BLaER1 (cell line): ENCODE data around the gene KRTAP5-9.
"Not testable (repeated sequence)": the region's sequence is repeated elsewhere in the genome, so short reads cannot be mapped to it uniquely, and the experiment has no call there.

Source experiments
- H3K27ac ChIP-seq: shearing (Covaris generic); formaldehyde crosslinking; 2 replicates; pipeline ENCODE4 v1.8.1; 2022
- H3K27me3 ChIP-seq: shearing (Covaris generic); formaldehyde crosslinking; 2 replicates; pipeline ENCODE4 v1.8.1; 2022
- H3K36me3 ChIP-seq: shearing (Covaris generic); formaldehyde crosslinking; 2 replicates; pipeline ENCODE4 v1.8.1; 2022
- H3K4me1 ChIP-seq: shearing (Covaris generic); formaldehyde crosslinking; 2 replicates; pipeline ENCODE4 v1.8.1; 2022
- H3K4me2 ChIP-seq: shearing (Covaris generic); formaldehyde crosslinking; 2 replicates; pipeline ENCODE4 v1.8.1; 2022
- H3K4me3 ChIP-seq: shearing (Covaris generic); formaldehyde crosslinking; 2 replicates; pipeline ENCODE4 v1.8.1; 2022
- H3K9ac ChIP-seq: shearing (Covaris generic); formaldehyde crosslinking; 2 replicates; pipeline ENCODE4 v1.8.1; 2022
- H3K9me3 ChIP-seq: shearing (Covaris generic); formaldehyde crosslinking; 2 replicates; pipeline ENCODE4 v1.8.1; 2022
- H4K20me1 ChIP-seq: shearing (Covaris generic); formaldehyde crosslinking; 2 replicates; pipeline ENCODE4 v1.8.1; 2022
- Cebpa-rat ChIP-seq: shearing (Covaris generic); IDR thresholded peaks from 2 replicates; pipeline ENCODE4 v1.8.1; 2022

The KRTAP5-9 gene

GRCh38 chr11:71557257-71557656 lies 9.0 kb downstream of the KRTAP5-9 start:
- Histone ChIP-seq H3K9me3 (no peaks in the 10 kb centered on the region), H3K9ac (no peak overlapping the region), H3K4me1 (no peaks in the 10 kb centered on the region), H3K27ac (no peak overlapping the region), H3K27me3 (no peaks in the 10 kb centered on the region), H4K20me1 (no peaks in the 10 kb centered on the region), H3K4me2 (no peak overlapping the region), H3K4me3 (no peak overlapping the region), H3K36me3 (no peaks in the 10 kb centered on the region)
- TF ChIP-seq Cebpa-rat: no peak

- H3K27me3 ChIP-seq: 0 out of 2 replicates have a peak, but pooled peaks cover under 1% of the 10 kb centered on the region
- no peak overlapping the region for H3K4me2 ChIP-seq
- H3K27ac ChIP-seq: no peak overlapping the region
- no peaks in the 10 kb centered on the region for H3K4me1 ChIP-seq
- H3K9me3 ChIP-seq: no peaks in the 10 kb centered on the region
- H3K4me3 ChIP-seq: no peak overlapping the region
- H3K9ac ChIP-seq: no peak overlapping the region
- 0 out of 2 replicates have a peak, but pooled peaks cover 4% of the 10 kb centered on the region for H4K20me1 ChIP-seq
- H3K36me3 ChIP-seq: no peaks in the 10 kb centered on the region
- no peak for TF ChIP-seq Cebpa-rat
These were observed 10.8 kb downstream of the KRTAP5-9 start for GRCh38 chr11:71558996-71559395.

GRCh38 chr11:71562120-71562519 lies 13.9 kb downstream of the KRTAP5-9 start:
- no peak overlapping the region for H3K4me2 ChIP-seq
- H3K36me3 ChIP-seq: no peaks in the 10 kb centered on the region
- H3K9ac ChIP-seq: no peak overlapping the region
- H3K4me1 ChIP-seq: peaks cover 16% of the 10 kb centered on the region
- no peak overlapping the region for H3K27ac ChIP-seq
- H3K27me3 ChIP-seq: 0 out of 2 replicates have a peak, but pooled peaks cover 6% of the 10 kb centered on the region
- no peaks in the 10 kb centered on the region for H3K9me3 ChIP-seq
- no peak for TF ChIP-seq Cebpa-rat
- no peak overlapping the region for H3K4me3 ChIP-seq
- 0 out of 2 replicates have a peak, but pooled peaks cover 6% of the 10 kb centered on the region for H4K20me1 ChIP-seq

- Histone ChIP-seq H3K27me3 (0 out of 2 replicates have a peak, but pooled peaks cover 6% of the 10 kb centered on the region), H3K4me2 (no peak overlapping the region), H3K9ac (no peak overlapping the region), H3K36me3 (no peaks in the 10 kb centered on the region), H4K20me1 (0 out of 2 replicates have a peak, but pooled peaks cover 6% of the 10 kb centered on the region), H3K4me3 (no peak overlapping the region), H3K9me3 (no peaks in the 10 kb centered on the region), H3K27ac (no peak overlapping the region), H3K4me1 (peaks cover 16% of the 10 kb centered on the region)
- TF ChIP-seq Cebpa-rat: no peak
These were observed 15.2 kb downstream of the KRTAP5-9 start for GRCh38 chr11:71563406-71563805.

GRCh38 chr11:71564430-71564829 lies 16.2 kb downstream of the KRTAP5-9 start:
- Histone ChIP-seq H3K4me2 (no peak overlapping the region), H3K9me3 (no peaks in the 10 kb centered on the region), H3K27me3 (0 out of 2 replicates have a peak, but pooled peaks cover 6% of the 10 kb centered on the region), H4K20me1 (0 out of 2 replicates have a peak, but pooled peaks cover 6% of the 10 kb centered on the region), H3K27ac (no peak overlapping the region), H3K4me1 (peaks cover 16% of the 10 kb centered on the region), H3K4me3 (no peak overlapping the region), H3K36me3 (no peaks in the 10 kb centered on the region), H3K9ac (no peak overlapping the region)
- TF ChIP-seq Cebpa-rat: no peak

GRCh38 chr11:71565263-71565662 lies 17.0 kb downstream of the KRTAP5-9 start, which contains the start of gene KRTAP5-10:
Gene KRTAP5-10, plus strand, starts transcription at chr11:71565563. Its CDS starts 25 bp downstream, at chr11:71565588.
- no peak within 1 kb of the TSS for H3K27ac ChIP-seq
- peaks cover 16% of the 10 kb centered on the region for H3K4me1 ChIP-seq
- H3K4me2 ChIP-seq: peak within 1 kb of the TSS; percentile 40
- no peaks in the 10 kb centered on the region for H3K36me3 ChIP-seq
- 0 out of 2 replicates have a peak, but pooled peaks cover 6% of the 10 kb centered on the region for H4K20me1 ChIP-seq
- H3K27me3 ChIP-seq: 0 out of 2 replicates have a peak, but pooled peaks cover 6% of the 10 kb centered on the region
- no peaks in the 10 kb centered on the region for H3K9me3 ChIP-seq
- no peak for TF ChIP-seq Cebpa-rat
- H3K9ac ChIP-seq: no peak within 1 kb of the TSS
- no peak within 1 kb of the TSS for H3K4me3 ChIP-seq

GRCh38 chr11:71566081-71566620 lies 17.9 kb downstream of the KRTAP5-9 start:
- peaks cover 16% of the 10 kb centered on the region for H3K4me1 ChIP-seq
- no peak overlapping the region for H3K9ac ChIP-seq
- no peak overlapping the region for H3K4me3 ChIP-seq
- no peaks in the 10 kb centered on the region for H3K9me3 ChIP-seq
- no peaks in the 10 kb centered on the region for H3K36me3 ChIP-seq
- TF ChIP-seq Cebpa-rat: no peak
- H4K20me1 ChIP-seq: 0 out of 2 replicates have a peak, but pooled peaks cover 6% of the 10 kb centered on the region
- H3K27me3 ChIP-seq: 0 out of 2 replicates have a peak, but pooled peaks cover 6% of the 10 kb centered on the region
- H3K4me2 ChIP-seq: peak overlapping the region; percentile 40
- no peak overlapping the region for H3K27ac ChIP-seq

- H3K27ac ChIP-seq, H3K9me3 ChIP-seq, H4K20me1 ChIP-seq, H3K9ac ChIP-seq, H3K36me3 ChIP-seq, H3K27me3 ChIP-seq, H3K4me3 ChIP-seq: not testable (repeated sequence)
- Histone ChIP-seq H3K4me2 (peak overlapping the region; percentile 40), H3K4me1 (peaks cover 16% of the 10 kb centered on the region)
These were observed 18.7 kb downstream of the KRTAP5-9 start for GRCh38 chr11:71566626-71567599.

- H3K4me3 ChIP-seq, H3K27me3 ChIP-seq, H3K27ac ChIP-seq, H4K20me1 ChIP-seq, H3K36me3 ChIP-seq, H3K4me2 ChIP-seq, H3K9ac ChIP-seq, H3K9me3 ChIP-seq: not testable (repeated sequence)
- peaks cover 16% of the 10 kb centered on the region for H3K4me1 ChIP-seq
These were observed 19.4 kb downstream of the KRTAP5-9 start for GRCh38 chr11:71567633-71568032.
